ENCODE data around the gene TMEM9.

The TMEM9 gene

DNA sequence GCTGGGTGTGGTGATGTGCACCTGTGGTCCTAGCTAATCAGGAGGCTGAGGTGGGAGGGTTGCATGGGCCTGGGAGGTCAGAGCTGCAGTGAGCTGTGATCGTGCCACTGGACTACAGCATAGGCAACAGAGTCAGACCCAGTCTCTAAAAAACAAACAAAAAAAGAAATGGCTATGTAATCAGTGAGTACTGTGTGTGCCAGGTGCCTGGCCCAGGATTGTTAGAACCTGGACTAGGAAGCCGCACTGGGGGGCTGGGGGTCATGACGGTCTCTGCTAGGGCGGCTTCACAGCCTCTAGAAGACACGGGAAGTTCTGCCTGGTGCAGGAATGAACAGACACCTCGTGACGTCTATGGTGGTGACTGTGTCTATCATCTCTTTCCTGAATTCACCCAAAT, 8.5 kb downstream of the TMEM9 start:
- ChIA-PET CTCF (no interaction called here), POLR2A (no interaction called here)
- TF ChIP-seq CTBP1 (IDR thresholded peaks at IDR 0.05; ENCODE audit: borderline replicate concordance) (no peak), PKNOX1 (IDR thresholded peaks at IDR 0.05) (no peak), SP1 (IDR thresholded peaks at IDR 0.05) (no peak), HDGF (IDR thresholded peaks at IDR 0.05; ENCODE audit: borderline replicate concordance) (no peak), LEF1 (IDR thresholded peaks at IDR 0.05; ENCODE audit: borderline replicate concordance) (no peak), FOXK2 (IDR thresholded peaks at IDR 0.05) (no peak), ARNT (IDR thresholded peaks at IDR 0.05) (no peak), BHLHE40 (IDR thresholded peaks at IDR 0.05; ENCODE audit: borderline replicate concordance) (no peak), TARDBP (IDR thresholded peaks at IDR 0.05) (no peak)
- DNase-seq (ENCODE audit: extremely low spot score): no peak

DNA sequence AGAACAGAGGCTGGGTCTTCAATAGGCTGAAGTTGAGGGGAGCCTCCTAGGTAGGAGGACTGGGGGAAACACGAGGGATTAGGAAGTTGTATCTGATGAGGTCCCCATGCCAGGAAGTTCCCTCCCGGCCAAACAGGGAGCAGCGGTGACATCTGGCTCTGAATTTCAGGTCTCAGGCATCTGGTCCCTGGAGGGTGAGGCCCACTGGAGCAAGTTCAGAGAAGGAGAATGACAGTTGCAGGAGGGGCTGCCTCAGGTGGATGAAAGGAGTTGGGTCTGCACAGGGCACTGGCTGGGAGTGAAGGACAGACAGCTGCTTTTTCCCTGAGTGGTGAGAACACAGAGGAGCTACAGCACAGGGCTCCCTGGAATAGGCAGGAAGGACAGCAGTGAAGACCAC, 9.1 kb downstream of the TMEM9 start:
- ChIA-PET CTCF (no interaction called here), POLR2A (no interaction called here)
- TF ChIP-seq FOXK2 (IDR thresholded peaks at IDR 0.05) (no peak), SP1 (IDR thresholded peaks at IDR 0.05) (no peak), CTBP1 (IDR thresholded peaks at IDR 0.05; ENCODE audit: borderline replicate concordance) (no peak), PKNOX1 (IDR thresholded peaks at IDR 0.05) (no peak), BHLHE40 (IDR thresholded peaks at IDR 0.05; ENCODE audit: borderline replicate concordance) (no peak), ARNT (IDR thresholded peaks at IDR 0.05) (no peak), TARDBP (IDR thresholded peaks at IDR 0.05) (no peak), HDGF (IDR thresholded peaks at IDR 0.05; ENCODE audit: borderline replicate concordance) (no peak), SUZ12 (IDR thresholded peaks at IDR 0.05) (no peak), ZNF384 (IDR thresholded peaks at IDR 0.05) (no peak), FOXM1 (IDR thresholded peaks at IDR 0.05; ENCODE audit: borderline replicate concordance) (no peak), L3MBTL2 (conservative IDR thresholded peaks at IDR 0.05) (no peak), NFRKB (IDR thresholded peaks at IDR 0.05) (no peak), ELF4 (IDR thresholded peaks at IDR 0.05) (no peak)
- DNase-seq (ENCODE audit: extremely low spot score): no peak

DNA sequence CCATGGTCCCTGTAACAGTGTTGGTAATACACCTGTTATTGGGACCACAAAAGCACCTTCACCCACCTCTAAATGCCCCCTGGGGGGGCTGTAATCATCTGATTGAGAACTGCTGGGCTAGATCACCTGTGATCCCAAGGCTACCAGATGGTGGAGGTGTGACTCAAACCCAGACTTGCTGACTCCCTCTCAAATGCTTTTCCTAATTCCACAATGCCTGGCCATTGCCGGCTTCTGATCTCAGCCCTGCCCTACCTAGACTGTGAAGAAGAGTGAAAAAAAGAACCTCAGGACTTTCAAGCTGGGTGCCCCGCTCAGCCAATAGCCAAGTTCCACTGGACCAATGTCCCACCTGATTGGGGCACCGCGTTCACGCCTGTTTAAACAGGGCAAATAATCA, 9.6 kb downstream of the TMEM9 start:
- ChIA-PET POLR2A (no interaction called here), CTCF (no interaction called here)
- DNase-seq (ENCODE audit: extremely low spot score): no peak
- TF ChIP-seq FOXK2 (IDR thresholded peaks at IDR 0.05) (no peak), BHLHE40 (IDR thresholded peaks at IDR 0.05; ENCODE audit: borderline replicate concordance) (no peak), TARDBP (IDR thresholded peaks at IDR 0.05) (no peak), ZNF384 (IDR thresholded peaks at IDR 0.05) (no peak), CTBP1 (IDR thresholded peaks at IDR 0.05; ENCODE audit: borderline replicate concordance) (no peak), PKNOX1 (IDR thresholded peaks at IDR 0.05) (no peak), NFRKB (IDR thresholded peaks at IDR 0.05) (no peak), ARNT (IDR thresholded peaks at IDR 0.05) (no peak), HDGF (IDR thresholded peaks at IDR 0.05; ENCODE audit: borderline replicate concordance) (no peak), FOXM1 (IDR thresholded peaks at IDR 0.05; ENCODE audit: borderline replicate concordance) (no peak), ELF4 (IDR thresholded peaks at IDR 0.05) (no peak), L3MBTL2 (conservative IDR thresholded peaks at IDR 0.05) (no peak), LEF1 (IDR thresholded peaks at IDR 0.05; ENCODE audit: borderline replicate concordance) (no peak), FOXA1 (IDR thresholded peaks at IDR 0.05) (no peak), SP1 (IDR thresholded peaks at IDR 0.05) (no peak), SUZ12 (IDR thresholded peaks at IDR 0.05) (no peak)

DNA sequence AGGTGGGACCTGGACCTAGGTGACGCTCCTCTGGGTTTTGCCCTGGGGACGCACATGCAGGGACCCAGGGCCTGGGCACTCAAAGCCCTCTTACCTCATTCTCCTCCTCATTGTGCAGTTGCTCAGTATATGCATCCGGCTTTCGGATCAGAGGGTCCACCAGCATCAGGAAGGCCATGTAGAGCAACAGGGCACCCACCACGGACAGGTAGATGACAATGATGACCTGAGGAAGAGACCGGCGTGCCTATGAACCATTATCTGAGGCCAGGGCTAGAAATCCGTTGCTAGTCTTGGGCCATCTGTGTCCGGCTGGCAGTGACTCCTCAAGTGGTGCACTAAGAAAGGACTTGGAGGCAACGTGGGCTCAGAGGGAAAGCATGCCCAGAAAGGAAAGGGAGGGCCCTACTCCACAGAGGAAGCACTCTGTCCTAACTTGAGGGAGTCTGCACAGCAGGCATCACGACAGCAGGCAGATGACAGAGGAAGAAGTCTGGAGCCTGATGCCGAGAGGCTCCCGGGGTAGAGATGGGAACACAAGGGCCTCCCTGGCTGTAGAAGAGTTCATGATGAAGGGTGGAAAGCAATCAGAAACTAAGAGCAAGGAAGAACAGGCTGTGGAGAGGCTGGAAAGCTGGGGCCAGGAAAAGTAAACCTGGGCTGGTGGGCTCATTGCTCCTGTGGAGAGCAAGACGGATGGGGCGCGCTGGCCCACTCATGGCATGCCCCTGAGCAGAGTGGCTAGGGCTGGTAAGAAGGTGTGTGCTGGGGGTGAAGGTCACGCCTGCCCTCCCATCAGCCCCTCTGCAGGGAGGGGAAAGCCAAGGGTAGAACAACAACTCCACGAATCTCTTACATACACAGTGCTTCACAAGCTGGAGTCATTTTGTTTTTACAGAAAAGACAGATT, 10.3 kb downstream of the TMEM9 start:
- POLR2A ChIA-PET: no interaction called here
- DNase-seq (ENCODE audit: extremely low spot score): no peak
- TF ChIP-seq CTBP1 (IDR thresholded peaks at IDR 0.05; ENCODE audit: borderline replicate concordance) (no peak), PKNOX1 (IDR thresholded peaks at IDR 0.05) (no peak), SUZ12 (IDR thresholded peaks at IDR 0.05) (no peak), TARDBP (IDR thresholded peaks at IDR 0.05) (no peak)
- CTCF ChIA-PET: no interaction called here

GRCh38 chr1:201142849-201143725, 11.2 kb downstream of the TMEM9 start:
- DNase-seq (ENCODE audit: extremely low spot score): no peak
- TF ChIP-seq SUZ12 (IDR thresholded peaks at IDR 0.05) (no peak), SP1 (IDR thresholded peaks at IDR 0.05) (no peak), ELF4 (IDR thresholded peaks at IDR 0.05) (no peak), TARDBP (IDR thresholded peaks at IDR 0.05) (no peak), BHLHE40 (IDR thresholded peaks at IDR 0.05; ENCODE audit: borderline replicate concordance) (no peak), HDGF (IDR thresholded peaks at IDR 0.05; ENCODE audit: borderline replicate concordance) (no peak), FOXM1 (IDR thresholded peaks at IDR 0.05; ENCODE audit: borderline replicate concordance) (no peak), CTBP1 (IDR thresholded peaks at IDR 0.05; ENCODE audit: borderline replicate concordance) (no peak), LEF1 (IDR thresholded peaks at IDR 0.05; ENCODE audit: borderline replicate concordance) (no peak), FOXK2 (IDR thresholded peaks at IDR 0.05) (no peak), ZNF384 (IDR thresholded peaks at IDR 0.05) (no peak)
- ChIA-PET CTCF (no interaction called here), POLR2A (no interaction called here)

Measured in HEK293T (cell line).